ENCODE data around the gene NPW. TPM values are rescaled to one million over a fixed set of nuclear protein-coding genes. Genes with fewer than 3 reads are reported as not detected.

The NPW gene
- total and polyA plus RNA-seq, 3 donors from 2014 or later = 3.9 to 8.2 (median 7.3) TPM

DNA sequence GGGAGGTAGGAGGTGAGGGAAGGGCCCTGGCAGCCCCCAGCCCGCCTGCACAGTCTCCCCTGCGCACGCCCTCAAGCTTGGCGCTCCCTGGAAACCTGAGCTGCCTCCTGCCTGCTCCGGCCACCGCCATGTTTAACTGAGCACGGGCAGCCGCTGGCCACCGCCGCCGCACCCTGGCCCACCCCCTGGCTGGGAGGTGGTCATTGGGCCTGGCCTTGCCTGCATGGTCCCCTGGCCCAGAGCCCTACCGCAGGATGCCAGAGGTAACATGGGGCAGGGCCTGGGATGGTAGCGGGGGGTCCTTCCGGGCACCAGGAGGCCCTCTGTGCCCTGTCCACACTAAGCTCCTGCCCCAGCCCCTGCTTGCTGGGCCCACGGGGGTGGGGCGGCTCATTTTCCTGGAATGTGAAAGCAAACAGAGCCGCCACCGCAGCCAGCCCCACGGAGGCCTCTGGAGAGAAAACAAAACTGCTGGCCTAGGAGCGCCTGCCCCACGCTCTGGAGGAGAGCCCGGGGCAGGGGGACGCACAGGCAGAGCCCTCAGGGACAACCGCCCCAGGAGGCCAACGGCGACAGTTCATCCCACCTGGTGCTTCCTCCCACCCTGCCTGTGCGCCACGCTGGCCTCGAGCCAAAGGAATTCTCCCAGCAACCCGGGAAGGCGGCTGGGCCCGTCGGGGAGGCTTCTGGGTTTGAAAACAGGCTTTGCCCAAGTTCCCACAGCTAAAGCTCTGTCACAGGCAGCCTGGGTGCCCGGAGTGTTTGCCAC is 16.0 kb downstream of the NPW start:
- Histone ChIP-seq H3K4me3 (no peak overlapping the region), H3K27me3 (no peaks in the 10 kb centered on the region), H3K9me3 (no peaks in the 10 kb centered on the region), H3K36me3 (ENCODE audit: low read depth, missing control alignments) (no peaks in the 10 kb centered on the region), H3K27ac (peak overlapping the region; percentile 41 to 89), H3K4me1 (peaks cover 74% of the 10 kb centered on the region)
- DNase-seq = peak; percentile 62
- intact Hi-C loops (cut with DNase I; ENCODE audit: low total_unique reads) = no loop called here
- 41 to 53% methylated on average over 16 to 34 of the region's 34 CpGs for WGBS, 2 donors
- TF ChIP-seq CTCF (IDR thresholded peaks at IDR 0.05) (no peak), POLR2A (IDR thresholded peaks at IDR 0.05) (no peak)

- intact Hi-C loops (cut with DNase I; ENCODE audit: low total_unique reads) = no loop called here
- no peak for DNase-seq
- H3K4me1 ChIP-seq = peaks cover 80% of the 10 kb centered on the region
- peak overlapping the region; percentile 41 to 89 for H3K27ac ChIP-seq
- H3K36me3 ChIP-seq (ENCODE audit: low read depth, missing control alignments) = no peaks in the 10 kb centered on the region
- H3K9me3 ChIP-seq = no peaks in the 10 kb centered on the region
- WGBS, 2 donors = 88 to 96% methylated on average over 23 to 47 of the region's 47 CpGs
- H3K27me3 ChIP-seq = no peaks in the 10 kb centered on the region
- no peak overlapping the region for H3K4me3 ChIP-seq
- TF ChIP-seq POLR2A (IDR thresholded peaks at IDR 0.05) = no peak
- no peak for TF ChIP-seq CTCF (IDR thresholded peaks at IDR 0.05)
Measured at GRCh38 chr16:2036200-2036966, 16.8 kb downstream of the NPW start.

DNA sequence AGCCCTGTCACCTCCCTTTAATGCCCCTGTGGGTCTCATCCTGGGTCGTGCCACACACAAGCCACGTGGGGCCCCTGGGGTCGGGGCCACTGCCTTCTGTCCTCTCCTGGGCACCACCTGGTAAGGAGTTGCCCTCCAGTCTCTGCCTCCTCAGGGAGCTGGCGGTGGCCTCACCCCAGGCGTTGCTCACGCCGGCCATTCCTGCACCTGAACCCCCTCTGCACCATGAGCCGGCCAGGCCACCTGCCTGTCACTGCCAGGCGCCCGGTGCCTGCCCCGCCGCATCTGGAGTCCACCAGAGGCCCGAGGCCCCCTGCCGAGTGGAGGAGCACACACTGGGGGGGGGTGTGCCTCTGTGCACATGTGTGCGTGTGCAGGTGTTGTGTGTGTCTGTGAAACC is 17.5 kb downstream of the NPW start:
- TF ChIP-seq POLR2A (IDR thresholded peaks at IDR 0.05) (no peak), CTCF (IDR thresholded peaks at IDR 0.05) (no peak)
- no peak for DNase-seq
- Histone ChIP-seq H3K9me3 (no peaks in the 10 kb centered on the region), H3K27me3 (no peaks in the 10 kb centered on the region), H3K27ac (peak overlapping the region; percentile 89 to 91), H3K4me1 (peaks cover 84% of the 10 kb centered on the region), H3K4me3 (no peak overlapping the region), H3K36me3 (ENCODE audit: low read depth, missing control alignments) (no peaks in the 10 kb centered on the region)
- 91 to 100% methylated on average over 4 to 15 of the region's 15 CpGs for WGBS, 2 donors
- intact Hi-C loops (cut with DNase I; ENCODE audit: low total_unique reads) = no loop called here

- Histone ChIP-seq H3K4me1 (peaks cover 81% of the 10 kb centered on the region), H3K27ac (peak overlapping the region; percentile 89 to 91), H3K36me3 (ENCODE audit: low read depth, missing control alignments) (no peaks in the 10 kb centered on the region), H3K4me3 (no peak overlapping the region), H3K9me3 (no peaks in the 10 kb centered on the region), H3K27me3 (no peaks in the 10 kb centered on the region)
- intact Hi-C loops (cut with DNase I; ENCODE audit: low total_unique reads) = no loop called here
- WGBS, 2 donors = 67 to 70% methylated on average over 24 to 29 of the region's 29 CpGs
- no peak for DNase-seq
- TF ChIP-seq POLR2A (IDR thresholded peaks at IDR 0.05) = no peak
- no peak for TF ChIP-seq CTCF (IDR thresholded peaks at IDR 0.05)
Measured at GRCh38 chr16:2037647-2038381, 18.2 kb downstream of the NPW start.
